Tibial artery (tissue), 4 donors: ENCODE results near the gene ITPR1.
"Not testable (repeated sequence)": the region's sequence is repeated elsewhere in the genome, so short reads cannot be mapped to it uniquely, and the experiment has no call there.

Experiments
- DNase-seq, 2 donors: peaks; one replicate each; pipeline ENCODE4 v3.0.0-alpha.2; 2019
- H3K27ac ChIP-seq, 2 donors: fragments of 200-600 bp; sonication (generic) in 1 of 2; 1 replicate in 1 of 2; 2 replicates in 1 of 2; pipeline ENCODE4 v1.5.1; 2018 to 2019; ENCODE audit warnings: mild to moderate bottlenecking in 1 of 2
- H3K27me3 ChIP-seq, 2 donors: fragments of 200-600 bp; sonication (generic) in 1 of 2; one replicate each; pipeline versions ENCODE4 v1.5.1 to v1.6.0; 2016 to 2019
- H3K36me3 ChIP-seq, 3 donors: fragments of 200-600 bp; sonication (generic) in 2 of 3; one replicate each; pipeline ENCODE4 v1.5.1; 2016 to 2019; ENCODE audit warnings: mild to moderate bottlenecking in 2 of 3
- H3K4me1 ChIP-seq, 4 donors: fragments of 200-600 bp; sonication (generic) in 2 of 4; 1 replicate in 3 of 4; 2 replicates in 1 of 4; pipeline ENCODE4 v1.5.1; 2016 to 2019
- H3K4me3 ChIP-seq, 2 donors: fragments of 200-600 bp; sonication (generic) in 1 of 2; 1 replicate in 1 of 2; 2 replicates in 1 of 2; pipeline ENCODE4 v1.5.1; 2018 to 2019; ENCODE audit warnings: mild to moderate bottlenecking in 2 of 2
- H3K9me3 ChIP-seq, 3 donors: fragments of 200-600 bp; sonication (generic) in 1 of 3; one replicate each; pipeline ENCODE4 v1.5.1; 2016 to 2019
- CTCF ChIP-seq, 2 experiments: fragments of 200-600 bp in 1 of 2; fragments of 450-650 bp in 1 of 2; IDR thresholded peaks; one replicate each; pipeline ENCODE4 v1.5.1; 2017 to 2019; ENCODE audit warnings: antibody characterized with exemption in 2 of 2, mild to moderate bottlenecking in 1 of 2, moderate library complexity in 1 of 2
- intact Hi-C: fragments of 100-400 bp; cut with DNase I; formaldehyde crosslinking; loops from one replicate; pipeline ENCODE4 v1.15.0; 2023; ENCODE audit warnings: low total_unique reads

Gene ITPR1

GRCh38 chr3:4596612-4597011, 103.5 kb downstream of the ITPR1 start:
- no peak for TF ChIP-seq CTCF (IDR thresholded peaks at IDR 0.05)
- H3K36me3 ChIP-seq: no peaks in the 10 kb centered on the region
- H3K4me1 ChIP-seq: peaks cover 0 to 61% (median 10%) of the 10 kb centered on the region in 4 donors
- no peak overlapping the region for H3K4me3 ChIP-seq
- no peaks in the 10 kb centered on the region for H3K27me3 ChIP-seq
- intact Hi-C loops: no loop called here
- H3K9me3 ChIP-seq: no peaks in the 10 kb centered on the region
- no peak for DNase-seq
- no peak overlapping the region for H3K27ac ChIP-seq

- Histone ChIP-seq H3K36me3 (no peaks in the 10 kb centered on the region), H3K27me3 (no peaks in the 10 kb centered on the region), H3K4me3 (no peak overlapping the region), H3K9me3 (no peaks in the 10 kb centered on the region), H3K27ac (no peak overlapping the region), H3K4me1 (peaks cover 0 to 63% (median 10%) of the 10 kb centered on the region in 4 donors)
- no peak for TF ChIP-seq CTCF (IDR thresholded peaks at IDR 0.05)
- DNase-seq: no peak
- intact Hi-C loops: no loop called here
Observed at GRCh38 chr3:4597208-4597985, 104.2 kb downstream of the ITPR1 start.

- peaks cover 0 to 58% (median 10%) of the 10 kb centered on the region in 4 donors for H3K4me1 ChIP-seq
- H3K4me3 ChIP-seq, H3K36me3 ChIP-seq, H3K27ac ChIP-seq, intact Hi-C loops, H3K27me3 ChIP-seq, H3K9me3 ChIP-seq, DNase-seq: not testable (repeated sequence)
Observed at GRCh38 chr3:4598232-4598631, 105.1 kb downstream of the ITPR1 start.

GRCh38 chr3:4599612-4600011, 106.5 kb downstream of the ITPR1 start:
- H3K36me3 ChIP-seq: no peaks in the 10 kb centered on the region
- no peak for TF ChIP-seq CTCF (IDR thresholded peaks at IDR 0.05)
- no peaks in the 10 kb centered on the region for H3K27me3 ChIP-seq
- no peak overlapping the region for H3K27ac ChIP-seq
- intact Hi-C loops: no loop called here
- no peak for DNase-seq
- peaks cover 0 to 64% (median 10%) of the 10 kb centered on the region in 4 donors for H3K4me1 ChIP-seq
- no peaks in the 10 kb centered on the region for H3K9me3 ChIP-seq
- no peak overlapping the region for H3K4me3 ChIP-seq

- no peaks in the 10 kb centered on the region for H3K36me3 ChIP-seq
- intact Hi-C loops: no loop called here
- H3K4me1 ChIP-seq: peaks cover 0 to 66% (median 10%) of the 10 kb centered on the region in 4 donors
- DNase-seq: no peak
- no peak overlapping the region for H3K27ac ChIP-seq
- no peaks in the 10 kb centered on the region for H3K27me3 ChIP-seq
- no peak for TF ChIP-seq CTCF (IDR thresholded peaks at IDR 0.05)
- no peaks in the 10 kb centered on the region for H3K9me3 ChIP-seq
- H3K4me3 ChIP-seq: no peak overlapping the region
Observed at GRCh38 chr3:4600493-4600892, 107.3 kb downstream of the ITPR1 start.

- intact Hi-C loops: no loop called here
- Histone ChIP-seq H3K9me3 (no peaks in the 10 kb centered on the region), H3K27ac (no peak overlapping the region), H3K4me1 (peaks cover 0 to 66% (median 10%) of the 10 kb centered on the region in 4 donors), H3K27me3 (no peaks in the 10 kb centered on the region), H3K36me3 (no peaks in the 10 kb centered on the region), H3K4me3 (no peak overlapping the region)
- TF ChIP-seq CTCF (IDR thresholded peaks at IDR 0.05): no peak
- no peak for DNase-seq
Observed at GRCh38 chr3:4601892-4602291, 108.7 kb downstream of the ITPR1 start.
